HG02943 (cell line): ENCODE results near the gene ACSL3.

Experiments used
- ATAC-seq: cut with Tn5 transposase; IDR thresholded peaks from one replicate; pipeline ENCODE4 v1.9.1; 2021; ENCODE audit warnings: mild to moderate bottlenecking, low read depth, moderate library complexity; ENCODE audit not compliant: unreplicated experiment

Gene ACSL3

GRCh38 chr2:222939208-222939856 lies 78.5 kb downstream of the ACSL3 start:
- peak; percentile 80 for ATAC-seq

- no peak for ATAC-seq
These were observed 79.1 kb downstream of the ACSL3 start for GRCh38 chr2:222939979-222940378.

DNA sequence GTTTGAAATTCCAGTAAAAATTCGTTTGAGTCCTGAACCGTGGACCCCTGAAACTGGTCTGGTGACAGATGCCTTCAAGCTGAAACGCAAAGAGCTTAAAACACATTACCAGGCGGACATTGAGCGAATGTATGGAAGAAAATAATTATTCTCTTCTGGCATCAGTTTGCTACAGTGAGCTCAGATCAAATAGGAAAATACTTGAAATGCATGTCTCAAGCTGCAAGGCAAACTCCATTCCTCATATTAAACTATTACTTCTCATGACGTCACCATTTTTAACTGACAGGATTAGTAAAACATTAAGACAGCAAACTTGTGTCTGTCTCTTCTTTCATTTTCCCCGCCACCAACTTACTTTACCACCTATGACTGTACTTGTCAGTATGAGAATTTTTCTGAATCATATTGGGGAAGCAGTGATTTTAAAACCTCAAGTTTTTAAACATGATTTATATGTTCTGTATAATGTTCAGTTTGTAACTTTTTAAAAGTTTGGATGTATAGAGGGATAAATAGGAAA lies 80.7 kb downstream of the ACSL3 start:
- no peak for ATAC-seq

DNA sequence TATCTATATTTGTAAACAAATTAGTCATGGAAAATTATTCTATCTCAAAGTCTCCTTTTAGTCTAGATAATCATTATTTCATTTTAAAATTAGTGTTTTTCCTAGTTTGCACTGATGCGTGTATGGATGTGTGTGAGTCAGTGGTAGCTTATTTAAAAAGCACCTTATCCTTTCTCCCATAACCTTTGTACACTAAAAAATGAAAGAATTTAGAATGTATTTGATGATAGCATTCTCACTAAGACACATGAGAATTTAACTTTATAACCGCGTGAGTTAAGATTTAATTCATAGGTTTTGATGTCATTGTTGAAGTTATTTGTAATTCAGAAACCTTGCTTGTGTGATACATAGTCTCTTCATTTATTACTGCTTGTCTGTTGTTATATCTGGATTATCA lies 81.7 kb downstream of the ACSL3 start:
- no peak for ATAC-seq

- ATAC-seq, result no peak
These were observed 82.1 kb downstream of the ACSL3 start for GRCh38 chr2:222942977-222943376.

GRCh38 chr2:222943820-222944219 lies 83.0 kb downstream of the ACSL3 start:
- ATAC-seq, result no peak

DNA sequence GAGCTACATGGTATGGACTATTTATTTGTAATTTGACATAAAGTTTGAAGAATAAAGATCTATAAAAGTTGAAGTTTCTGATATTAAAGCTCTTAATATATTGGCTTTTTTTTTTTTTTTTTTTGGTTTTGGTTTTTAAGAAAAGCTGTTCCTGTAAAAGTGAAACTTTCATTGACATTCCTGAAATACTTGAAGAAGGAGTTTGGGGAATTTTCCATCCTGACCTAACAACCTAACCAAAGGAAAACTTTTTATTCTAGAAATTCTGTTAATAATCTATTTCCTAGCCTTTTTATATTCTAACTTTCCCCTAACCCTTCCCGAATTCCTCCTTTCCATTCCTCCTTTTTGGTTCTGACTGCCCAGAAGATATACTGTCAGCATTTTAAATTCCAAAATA lies 83.7 kb downstream of the ACSL3 start:
- ATAC-seq, result no peak

DNA sequence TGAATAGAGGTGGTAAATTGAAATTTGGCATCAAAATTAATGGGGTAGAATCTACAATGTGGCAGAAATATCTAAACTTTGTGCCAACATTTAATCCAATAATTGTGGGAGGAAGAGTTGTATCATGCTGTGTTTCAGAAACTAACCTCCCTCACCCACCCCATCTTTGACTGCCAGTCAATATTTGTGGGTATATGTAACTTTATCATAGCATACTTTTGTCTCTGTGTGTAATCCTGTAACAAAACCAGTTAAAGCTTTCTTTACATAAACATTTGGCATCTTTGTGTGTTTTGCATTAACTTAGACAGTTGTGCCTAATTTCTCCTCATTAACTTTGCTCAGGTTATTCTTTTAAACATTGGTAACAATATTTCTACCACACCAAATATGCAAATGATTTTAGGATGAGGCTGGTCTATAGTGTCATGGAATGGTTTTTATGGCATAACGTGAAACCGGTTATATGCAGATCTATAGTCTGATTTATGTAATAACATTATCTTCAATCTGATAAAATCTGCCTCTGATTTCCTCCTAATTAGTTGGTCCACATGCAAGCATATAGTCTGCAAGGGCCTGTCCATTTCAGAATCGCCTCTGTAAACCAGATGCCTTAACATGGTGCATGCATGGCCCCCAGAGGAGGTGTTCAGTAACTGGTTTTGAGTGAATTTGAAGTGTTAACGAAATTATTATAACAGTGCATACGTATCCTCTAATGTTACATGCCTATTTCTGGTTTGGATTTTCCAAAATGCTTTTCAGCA lies 84.3 kb downstream of the ACSL3 start:
- no peak for ATAC-seq

DNA sequence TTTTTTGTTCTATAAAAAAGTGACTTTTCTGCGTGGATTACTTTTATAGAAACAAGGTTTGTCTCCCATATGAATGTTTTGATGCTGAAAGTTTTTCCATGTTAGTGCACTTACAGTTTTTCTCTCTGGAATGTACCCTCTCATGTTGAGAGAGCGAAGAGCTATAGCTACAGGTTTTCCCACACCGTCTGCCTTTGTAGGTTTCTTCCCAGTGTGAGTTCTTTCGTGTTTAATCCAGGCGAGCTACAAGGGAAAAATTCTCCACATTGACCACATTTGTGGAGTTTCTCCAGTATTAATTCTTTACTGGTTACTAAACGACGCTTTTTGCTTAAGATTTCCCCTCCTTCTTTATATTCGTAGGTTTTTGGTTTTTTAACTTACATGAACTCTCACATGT lies 85.1 kb downstream of the ACSL3 start:
- no peak for ATAC-seq

DNA sequence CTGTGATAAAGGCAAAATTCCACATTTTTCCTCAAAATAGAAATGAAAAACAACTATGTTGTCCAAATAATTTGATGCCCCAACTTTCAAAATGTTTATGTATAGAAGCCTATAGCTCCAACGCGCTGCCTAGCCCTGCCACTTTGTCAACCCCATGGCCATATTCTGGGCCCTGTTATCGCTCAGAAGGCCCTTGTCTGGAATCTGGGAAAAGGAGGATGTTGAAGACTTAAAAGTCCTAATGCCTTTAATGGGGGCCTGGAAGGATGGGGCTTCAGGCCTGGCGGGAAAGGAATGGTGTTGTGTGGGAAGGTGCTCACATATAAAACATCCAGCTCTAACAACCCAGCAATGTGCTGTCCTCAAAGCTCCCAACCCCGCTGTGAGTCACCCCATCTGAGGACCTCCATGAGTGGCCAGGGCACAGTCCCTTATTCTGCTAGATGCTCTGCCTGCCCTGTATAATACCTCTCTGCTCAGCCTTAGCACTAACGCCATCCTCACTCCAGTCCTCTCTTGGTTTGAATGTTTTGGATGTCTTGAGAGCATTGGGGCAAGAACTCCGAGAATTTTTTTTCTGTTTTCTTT lies 86.0 kb downstream of the ACSL3 start:
- no peak for ATAC-seq

DNA sequence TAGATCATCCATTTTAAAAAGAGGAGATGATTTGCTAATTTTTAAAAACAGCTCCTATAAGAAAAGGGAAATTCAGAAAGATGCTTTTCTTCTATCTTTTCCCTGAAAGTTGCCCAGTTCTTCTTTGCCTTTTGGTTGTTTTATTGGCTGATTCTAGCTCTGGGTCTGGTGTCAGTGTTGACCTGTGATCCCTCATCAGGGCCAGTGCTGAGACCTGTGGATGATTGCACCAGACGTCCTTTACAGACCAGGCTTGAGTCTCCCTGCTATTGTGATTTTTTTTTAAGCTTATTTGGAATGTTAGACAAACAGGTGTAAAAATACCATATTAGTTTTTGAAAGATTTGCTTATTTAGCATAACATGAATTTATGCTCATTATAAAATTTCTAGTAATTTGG lies 88.2 kb downstream of the ACSL3 start:
- ATAC-seq, result no peak

- no peak for ATAC-seq
These were observed 89.0 kb downstream of the ACSL3 start for GRCh38 chr2:222949690-222950323.

GRCh38 chr2:222950638-222951285 lies 89.9 kb downstream of the ACSL3 start:
- ATAC-seq, result no peak

DNA sequence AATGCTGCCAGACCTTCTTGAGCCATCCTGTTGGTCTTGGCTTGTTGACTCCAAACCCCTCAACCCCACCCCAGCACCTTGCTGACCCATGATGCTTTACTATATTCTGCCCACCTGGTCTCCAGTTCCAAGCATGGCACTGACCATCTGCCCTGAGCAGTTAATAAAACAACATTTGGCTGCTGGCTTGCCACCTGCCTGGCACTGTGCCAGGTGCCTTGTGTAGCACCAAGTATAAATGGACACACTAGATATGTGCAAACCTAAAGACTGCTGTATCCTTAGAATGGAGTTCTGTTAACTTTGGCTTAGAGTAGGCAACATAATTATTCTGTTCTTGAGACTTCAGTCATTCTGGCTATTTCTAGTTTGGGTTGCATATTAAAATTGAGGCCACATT lies 91.4 kb downstream of the ACSL3 start:
- ATAC-seq, result no peak

- ATAC-seq, result no peak
These were observed 94.2 kb downstream of the ACSL3 start for GRCh38 chr2:222955008-222955407.

DNA sequence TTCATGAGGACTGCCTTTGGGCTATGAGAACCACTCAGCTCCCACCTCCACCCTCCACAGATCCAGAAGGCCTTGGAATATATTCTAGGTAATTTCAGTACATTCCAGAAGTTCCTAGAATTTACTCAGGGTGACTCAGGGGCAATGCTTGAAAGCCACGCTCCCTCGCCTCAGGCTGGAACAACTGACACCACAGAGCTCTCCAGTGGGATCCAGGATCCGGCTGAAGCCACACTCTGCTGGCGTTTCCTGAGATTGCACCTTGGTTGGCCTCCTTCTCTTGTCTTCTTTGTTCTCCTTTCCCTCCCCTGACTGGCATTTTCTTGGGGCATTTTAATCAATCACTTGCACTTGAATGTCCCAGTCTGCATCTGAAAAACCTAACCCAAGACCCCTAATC lies 98.5 kb downstream of the ACSL3 start:
- ATAC-seq, result no peak

- no peak for ATAC-seq
These were observed 99.3 kb downstream of the ACSL3 start for GRCh38 chr2:222960126-222960525.

GRCh38 chr2:222963641-222964040 lies 102.8 kb downstream of the ACSL3 start:
- no peak for ATAC-seq

GRCh38 chr2:222964376-222965031 lies 103.7 kb downstream of the ACSL3 start:
- ATAC-seq, result no peak

- no peak for ATAC-seq
These were observed 104.7 kb downstream of the ACSL3 start for GRCh38 chr2:222965555-222965954.
